Activated T-cell treated with anti-CD3 and anti-CD28 coated beads for 4 hours (primary cell): Measurements from ENCODE around the gene FGF13.

ENCODE experiments used
- DNase-seq: peaks from one replicate; pipeline ENCODE4 v3.0.0-alpha.2; 2020

Gene FGF13

GRCh38 chrX:138711399-138712347, at the start of gene FGF13:
Gene FGF13, minus strand, starts transcription at chrX:138711717. Its CDS starts 714 bp downstream, at chrX:138711003.
- DNase-seq = no peak

DNA sequence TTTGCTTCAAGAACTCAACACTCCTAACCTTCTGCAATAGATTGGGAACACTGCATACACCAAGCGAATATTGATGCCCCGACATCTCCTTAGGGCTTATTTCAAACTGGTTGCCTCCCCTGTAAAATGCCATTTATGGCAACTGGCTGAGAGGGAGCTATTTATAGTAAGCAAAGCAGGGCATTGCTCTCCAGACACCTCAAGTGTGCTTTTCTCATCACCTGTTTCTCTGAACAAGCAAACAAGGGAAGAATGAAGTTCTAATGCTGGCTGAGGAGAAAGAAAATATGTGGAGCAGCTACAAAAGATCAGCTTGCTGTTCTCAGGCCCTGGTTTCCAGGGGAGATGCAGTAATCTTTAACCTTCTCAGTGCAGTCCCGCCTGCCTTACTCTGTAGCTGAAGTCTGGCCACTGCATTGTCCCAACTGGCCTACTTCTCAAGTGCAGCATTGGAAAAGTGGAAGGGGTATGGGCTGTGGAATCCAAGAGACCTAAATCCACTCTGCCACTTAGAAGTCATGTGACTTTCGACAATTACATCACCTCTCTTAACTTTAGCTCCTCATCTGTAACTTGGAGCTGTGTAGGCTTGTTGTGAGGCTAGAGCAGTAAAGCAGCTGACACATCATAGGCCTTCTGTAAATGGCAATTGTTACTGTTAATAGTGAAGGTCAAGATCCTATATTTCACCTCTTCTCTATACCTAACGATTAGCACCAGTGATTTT, 47.9 kb upstream of the FGF13 start:
- no peak for DNase-seq

DNA sequence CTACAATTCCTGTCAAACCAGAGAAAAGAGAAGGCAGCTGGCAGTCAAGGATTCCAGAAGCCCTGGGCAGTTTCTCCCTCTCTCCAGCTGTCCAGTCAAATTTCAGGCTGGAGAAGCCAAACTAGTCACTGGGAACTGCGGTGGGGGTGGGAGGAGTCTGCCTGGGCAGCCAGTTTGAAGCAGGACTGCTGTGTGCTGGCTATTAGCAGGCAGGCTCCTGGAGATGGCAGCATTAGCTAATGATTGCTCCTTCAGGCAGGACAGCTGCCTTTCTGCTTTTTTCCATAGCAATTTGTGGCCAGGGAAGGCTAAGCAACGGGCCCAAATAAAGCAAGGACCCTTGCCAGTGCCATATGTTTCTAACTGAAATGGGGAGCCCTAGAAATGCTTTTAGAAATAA, 44.7 kb upstream of the FGF13 start:
- no peak for DNase-seq

DNA sequence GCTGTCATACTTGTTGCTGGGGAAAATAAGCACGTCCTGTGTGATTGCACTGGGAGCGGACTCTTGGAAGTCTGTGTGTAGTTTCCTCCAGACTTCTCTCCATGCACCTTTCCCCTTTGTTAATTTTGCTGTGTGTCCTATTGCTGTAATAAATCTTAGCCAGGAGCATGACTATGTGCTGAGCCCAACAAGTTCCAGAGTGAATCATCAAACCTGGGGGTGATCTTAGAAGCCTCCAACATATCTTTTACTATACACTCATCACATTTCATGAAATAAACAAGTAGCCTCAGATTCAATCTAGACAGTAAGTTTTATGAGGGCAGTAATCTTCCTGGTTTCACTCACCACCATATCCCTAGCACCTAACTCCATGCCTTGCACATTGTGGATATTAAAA, 43.3 kb upstream of the FGF13 start:
- no peak for DNase-seq

DNA sequence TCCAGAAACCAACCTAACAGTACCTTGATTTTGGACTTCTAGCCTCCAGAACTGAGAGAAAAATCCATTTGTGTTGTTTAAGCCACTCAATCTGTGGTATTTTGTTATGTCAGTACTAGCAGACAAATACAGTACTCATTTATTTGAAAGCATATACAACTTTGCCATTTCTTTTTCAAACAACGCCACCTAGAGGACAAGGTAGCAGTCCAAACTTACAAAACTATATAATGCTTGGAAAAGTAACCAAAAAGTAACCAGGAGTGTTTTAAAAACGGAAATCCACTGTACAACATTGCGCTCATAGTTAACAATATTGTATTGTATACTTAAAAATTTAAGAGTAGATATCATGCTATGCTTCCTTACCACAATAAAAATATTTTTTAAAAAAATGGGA, 37.0 kb upstream of the FGF13 start:
- no peak for DNase-seq

DNA sequence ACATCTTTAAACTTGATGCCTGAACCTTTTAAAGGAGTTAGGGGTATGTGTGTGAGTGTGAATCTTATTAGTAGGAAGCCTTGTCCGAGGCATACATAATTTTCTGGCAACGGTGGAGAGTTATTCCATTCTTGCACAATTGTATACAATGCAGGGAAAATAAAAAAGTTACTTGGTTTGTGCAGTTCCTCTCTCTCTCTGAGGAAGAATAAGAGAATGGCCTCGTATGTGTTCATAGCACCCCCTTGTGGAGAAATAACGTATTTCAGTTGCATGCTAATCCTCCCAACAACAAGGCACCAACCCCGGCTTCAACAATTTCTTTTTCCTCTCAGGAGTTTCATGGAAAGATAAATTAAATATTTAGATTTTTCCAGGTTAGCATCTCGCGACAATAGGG, 33.7 kb upstream of the FGF13 start:
- no peak for DNase-seq

DNA sequence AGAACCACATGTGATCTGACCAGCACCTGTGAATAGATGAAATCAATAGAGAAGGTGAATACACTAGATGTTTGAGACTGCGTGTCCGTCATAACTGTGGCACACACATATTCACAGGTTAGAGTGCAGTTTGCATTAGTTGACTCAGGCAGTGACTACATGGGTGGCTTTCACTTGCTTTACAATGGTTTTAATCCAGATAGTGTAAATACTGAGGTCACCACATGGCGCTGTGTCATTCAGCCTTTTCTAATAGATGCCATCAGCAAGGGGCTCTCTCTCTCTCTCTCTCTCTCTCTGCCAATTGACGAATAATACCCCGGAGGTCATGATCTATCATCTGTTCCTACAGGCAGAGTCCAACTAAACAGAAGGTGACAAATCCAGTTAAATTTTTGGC, 30.7 kb upstream of the FGF13 start:
- no peak for DNase-seq

- no peak for DNase-seq
These were observed 28.8 kb upstream of the FGF13 start for GRCh38 chrX:138740341-138740740.

DNA sequence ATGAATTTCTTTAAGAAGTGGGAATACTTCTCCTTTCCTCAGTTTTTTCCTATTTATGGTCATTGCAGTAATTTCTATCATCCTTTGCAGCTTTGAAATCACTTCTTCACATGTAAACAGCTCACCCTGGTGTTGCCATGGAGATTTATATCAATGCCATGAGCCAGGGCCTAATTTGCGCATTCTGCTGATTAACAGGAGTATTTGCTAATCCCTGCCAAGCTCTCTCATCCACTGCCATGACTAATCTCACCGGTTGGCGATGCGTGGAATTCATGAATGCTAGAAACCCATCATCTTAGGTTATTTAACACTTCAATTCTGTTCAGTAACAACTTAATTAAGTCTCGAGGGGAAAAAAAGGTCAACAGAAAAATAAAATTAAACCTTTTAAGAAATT, 11.8 kb upstream of the FGF13 start:
- no peak for DNase-seq

DNA sequence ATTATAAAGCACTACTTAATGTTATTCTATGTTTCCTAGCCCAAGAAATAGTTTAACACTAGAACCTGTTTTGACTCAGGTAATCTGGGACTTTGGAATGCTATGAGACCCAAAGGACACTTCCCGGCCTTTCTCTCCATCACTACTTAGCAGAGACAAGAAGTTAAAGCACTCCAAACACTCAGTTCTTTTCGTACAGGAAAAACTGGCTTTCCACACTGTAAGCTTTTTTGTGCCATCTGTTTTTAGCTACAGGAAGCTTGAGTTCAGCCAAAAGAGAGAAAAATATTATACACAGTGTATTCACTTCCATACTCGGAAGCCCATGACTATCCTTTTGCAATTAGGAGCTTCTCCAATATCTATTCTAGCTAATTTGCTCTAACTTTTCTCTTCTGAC, 7.9 kb upstream of the FGF13 start:
- DNase-seq = no peak

DNA sequence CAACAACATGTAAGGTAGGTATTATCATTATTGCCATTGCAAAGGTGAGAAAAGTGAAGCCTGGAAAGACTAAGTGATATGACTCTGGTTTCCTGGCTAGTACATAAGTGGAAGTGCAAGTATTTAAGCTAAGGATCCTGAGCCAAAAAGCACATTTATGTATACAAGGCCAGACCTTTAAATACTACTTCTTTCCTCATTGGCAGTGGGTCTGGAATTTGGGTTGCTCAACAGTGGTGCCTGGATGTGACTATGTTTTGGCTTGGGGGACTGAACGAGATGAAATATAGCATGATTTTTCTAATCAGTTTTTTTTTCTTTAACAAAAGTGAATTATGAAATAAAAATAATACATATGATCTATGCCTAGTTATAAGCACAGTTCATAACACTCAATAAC, 7.4 kb upstream of the FGF13 start:
- no peak for DNase-seq

GRCh38 chrX:138710866-138711341, 613 bp downstream of the FGF13 start:
- DNase-seq = no peak

DNA sequence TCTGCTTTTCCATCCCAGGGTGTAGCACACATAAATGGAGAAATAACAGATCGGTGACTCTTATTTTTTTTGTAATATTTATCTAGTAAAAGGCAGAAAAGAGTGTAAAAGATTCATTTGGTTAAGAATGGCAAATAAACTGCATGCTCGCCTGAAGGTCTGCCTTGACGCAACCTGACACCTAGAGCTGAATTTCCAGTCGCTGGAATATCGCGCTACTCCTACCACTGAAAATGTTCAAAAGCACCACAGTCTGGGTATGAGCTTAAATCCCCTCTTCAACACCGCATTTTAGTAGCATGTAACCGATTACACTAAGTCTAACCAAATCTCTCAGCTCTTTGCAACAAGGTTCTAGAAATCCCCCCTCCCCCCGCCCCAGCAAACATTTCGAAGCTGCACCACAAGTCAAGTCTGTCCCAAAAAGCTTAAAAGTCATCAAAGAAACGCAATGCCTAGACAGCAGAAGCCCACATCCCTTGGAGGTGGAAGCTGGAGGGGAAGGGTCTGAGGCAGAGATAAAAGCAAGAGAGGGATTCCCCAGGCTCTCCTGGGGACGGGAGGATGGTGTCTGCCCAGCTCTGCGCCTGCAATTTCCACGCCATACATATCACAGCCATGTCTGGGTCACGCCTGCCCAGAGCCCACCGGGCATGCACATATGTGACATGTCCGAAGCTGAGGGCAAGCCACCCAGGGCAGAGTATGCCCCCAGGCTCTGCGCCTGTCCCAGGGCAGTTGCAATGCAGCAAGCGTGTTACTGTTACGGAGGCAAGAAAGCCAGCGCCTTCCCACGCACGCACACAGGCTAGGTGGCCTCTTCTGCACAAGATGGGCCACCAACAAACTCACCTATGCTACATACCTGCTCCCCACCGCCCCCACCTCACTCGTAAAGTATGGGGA, 1.4 kb downstream of the FGF13 start:
- no peak for DNase-seq

DNA sequence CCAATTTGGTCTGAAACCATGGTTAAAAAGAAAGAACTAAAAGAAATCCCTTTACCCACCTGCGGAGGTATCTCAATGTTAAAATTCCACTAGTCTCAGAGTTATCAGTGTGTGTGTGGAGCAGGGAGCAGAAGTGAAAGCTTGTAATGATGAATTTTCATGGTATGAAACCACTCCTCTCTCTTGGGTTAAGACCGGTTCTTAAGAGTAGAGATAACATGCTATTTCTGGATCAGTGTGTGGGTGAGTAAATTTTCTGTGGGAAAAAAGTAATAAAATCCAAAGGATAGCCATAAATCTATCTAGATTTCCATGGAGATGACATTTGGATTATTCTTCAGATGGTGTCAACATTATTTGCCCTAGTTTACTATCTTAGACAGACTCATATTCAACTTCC, 3.2 kb downstream of the FGF13 start:
- no peak for DNase-seq

DNA sequence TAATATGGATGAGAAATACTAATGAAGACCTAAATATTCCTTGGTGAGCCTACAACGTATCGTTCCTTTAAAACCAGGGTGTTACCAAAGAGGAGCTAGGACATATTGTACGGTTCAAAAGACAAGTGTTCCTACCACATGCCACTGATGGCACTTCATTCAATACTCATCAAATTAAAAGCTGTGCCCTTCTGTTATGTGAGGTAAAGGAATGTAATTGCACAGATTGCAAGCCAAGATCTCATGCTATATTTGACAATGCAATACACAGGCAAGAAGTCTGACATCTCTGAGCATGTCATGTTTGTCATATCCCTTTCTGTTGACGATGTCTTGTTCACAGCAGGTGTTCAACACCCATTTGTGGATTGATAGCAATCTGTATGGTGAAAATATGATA, 6.9 kb downstream of the FGF13 start:
- no peak for DNase-seq

DNA sequence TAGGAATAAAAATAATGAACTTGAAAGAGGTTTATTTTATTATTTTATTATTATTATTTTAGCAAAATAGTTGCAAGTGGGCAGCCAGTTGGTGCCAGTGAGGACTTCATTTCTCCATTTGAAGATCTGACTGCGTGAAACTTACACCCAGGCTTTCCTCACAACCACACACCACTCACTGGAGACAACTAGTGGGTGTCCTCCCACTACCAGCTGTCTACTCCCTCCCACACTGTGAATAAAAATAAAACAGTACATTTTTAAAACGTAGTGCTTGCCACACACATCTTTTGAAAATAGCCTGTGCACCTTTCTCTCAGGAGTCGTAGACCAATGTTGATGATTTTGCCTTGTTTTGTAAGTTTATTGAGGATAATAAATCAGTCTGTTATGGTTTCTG, 7.4 kb downstream of the FGF13 start:
- no peak for DNase-seq

DNA sequence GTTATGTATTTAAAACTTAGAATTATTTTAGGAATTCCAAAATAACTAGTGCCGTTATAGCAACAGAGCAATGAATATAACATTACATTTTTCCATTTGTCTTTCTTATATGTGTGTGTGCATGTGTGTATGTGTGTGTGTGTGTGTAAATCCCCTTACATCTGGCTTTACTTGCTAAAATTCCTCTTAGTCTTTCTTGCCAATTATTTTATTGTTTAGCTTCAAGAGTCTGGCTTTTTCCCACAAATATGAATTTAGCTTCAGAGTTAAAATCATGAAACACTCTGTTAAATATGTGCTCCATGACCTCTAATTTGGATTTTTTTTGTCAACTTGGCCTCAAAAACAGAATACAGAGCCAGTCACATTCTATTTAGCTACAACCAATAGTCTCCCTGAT, 18.9 kb downstream of the FGF13 start:
- DNase-seq = no peak

- no peak for DNase-seq
These were observed 20.3 kb downstream of the FGF13 start for GRCh38 chrX:138691186-138691585.

DNA sequence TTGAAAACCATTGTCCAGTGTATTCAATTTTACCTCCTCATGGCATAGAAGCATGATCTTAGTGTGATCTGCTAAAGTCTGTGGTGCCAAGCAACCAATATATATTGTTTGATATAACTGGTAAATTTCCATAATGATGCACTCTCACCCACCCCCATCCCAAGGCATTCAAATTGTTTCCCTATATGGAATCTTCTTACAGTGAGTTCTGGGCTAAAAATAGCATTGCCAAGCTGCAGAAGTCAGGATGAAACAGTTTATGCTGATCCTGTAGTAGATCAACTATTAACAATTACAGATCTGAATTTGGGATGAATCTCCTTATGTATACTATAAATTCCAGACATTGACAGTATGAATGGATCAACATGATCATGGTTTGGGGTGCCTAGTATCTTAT, 20.9 kb downstream of the FGF13 start:
- DNase-seq = no peak

- DNase-seq = no peak
These were observed 27.9 kb downstream of the FGF13 start for GRCh38 chrX:138683600-138683999.

GRCh38 chrX:138669693-138670092, 41.8 kb downstream of the FGF13 start:
- no peak for DNase-seq

- DNase-seq = no peak
These were observed 47.1 kb downstream of the FGF13 start for GRCh38 chrX:138664466-138664865.

- no peak for DNase-seq
These were observed 47.5 kb downstream of the FGF13 start for GRCh38 chrX:138664016-138664415.
